ENCODE measurements around the gene NR2C1. TPM values are rescaled to one million over a fixed set of nuclear protein-coding genes. Genes with fewer than 3 reads are reported as not detected.
"Not testable (repeated sequence)": the region's sequence is repeated elsewhere in the genome, so short reads cannot be mapped to it uniquely, and the experiment has no call there.

The NR2C1 gene
- total RNA-seq, 1 donor from 2014 or later: 37.0 TPM

GRCh38 chr12:94994312-94994711 is 79.1 kb downstream of the NR2C1 start:
- intact Hi-C loops (cut with DNase I): no loop called here
- Histone ChIP-seq H3K9me3 (no peaks in the 10 kb centered on the region), H3K4me1 (no peaks in the 10 kb centered on the region), H3K27me3 (no peaks in the 10 kb centered on the region), H3K36me3 (peaks cover 39% of the 10 kb centered on the region), H3K4me3 (no peak overlapping the region), H3K27ac (no peak overlapping the region)
- ATAC-seq (no peak), DNase-seq (no peak)
- TF ChIP-seq CTCF (IDR thresholded peaks at IDR 0.05): no peak

- peaks cover 39% of the 10 kb centered on the region for H3K36me3 ChIP-seq
- DNase-seq; ATAC-seq; H3K4me1 ChIP-seq; intact Hi-C loops (cut with DNase I); H3K27me3 ChIP-seq; H3K4me3 ChIP-seq; H3K9me3 ChIP-seq; H3K27ac ChIP-seq: not testable (repeated sequence)
Observed at GRCh38 chr12:94993855-94994254, 79.6 kb downstream of the NR2C1 start.

- DNase-seq (no peak), ATAC-seq (no peak)
- TF ChIP-seq CTCF (IDR thresholded peaks at IDR 0.05): no peak
- peaks cover 30% of the 10 kb centered on the region for H3K36me3 ChIP-seq
- no peak overlapping the region for H3K4me3 ChIP-seq
- H3K27ac ChIP-seq: no peak overlapping the region
- intact Hi-C loops (cut with DNase I): no loop called here
- H3K9me3 ChIP-seq: no peaks in the 10 kb centered on the region
- no peaks in the 10 kb centered on the region for H3K27me3 ChIP-seq
- no peaks in the 10 kb centered on the region for H3K4me1 ChIP-seq
Observed at GRCh38 chr12:94990222-94990621, 83.2 kb downstream of the NR2C1 start.

- no peaks in the 10 kb centered on the region for H3K9me3 ChIP-seq
- intact Hi-C loops (cut with DNase I): no loop called here
- H3K27ac ChIP-seq: no peak overlapping the region
- H3K27me3 ChIP-seq: no peaks in the 10 kb centered on the region
- ATAC-seq (no peak), DNase-seq (no peak)
- no peaks in the 10 kb centered on the region for H3K4me1 ChIP-seq
- peaks cover 15% of the 10 kb centered on the region for H3K36me3 ChIP-seq
- no peak overlapping the region for H3K4me3 ChIP-seq
- TF ChIP-seq CTCF (IDR thresholded peaks at IDR 0.05): no peak
Observed at GRCh38 chr12:94988471-94988870, 84.9 kb downstream of the NR2C1 start.

- ATAC-seq (no peak), DNase-seq (no peak)
- TF ChIP-seq CTCF (IDR thresholded peaks at IDR 0.05): no peak
- Histone ChIP-seq H3K4me3 (no peak overlapping the region), H3K27ac (no peak overlapping the region), H3K9me3 (no peaks in the 10 kb centered on the region), H3K36me3 (peaks cover 9% of the 10 kb centered on the region), H3K27me3 (no peaks in the 10 kb centered on the region), H3K4me1 (no peaks in the 10 kb centered on the region)
- intact Hi-C loops (cut with DNase I): no loop called here
Observed at GRCh38 chr12:94987801-94988200, 85.6 kb downstream of the NR2C1 start.

- H3K27ac ChIP-seq: no peak overlapping the region
- intact Hi-C loops (cut with DNase I): no loop called here
- no peak overlapping the region for H3K4me3 ChIP-seq
- peaks cover 2% of the 10 kb centered on the region for H3K36me3 ChIP-seq
- DNase-seq (no peak), ATAC-seq (no peak)
- no peaks in the 10 kb centered on the region for H3K9me3 ChIP-seq
- H3K4me1 ChIP-seq: no peaks in the 10 kb centered on the region
- TF ChIP-seq CTCF (IDR thresholded peaks at IDR 0.05): no peak
- H3K27me3 ChIP-seq: no peaks in the 10 kb centered on the region
Observed at GRCh38 chr12:94987076-94987669, 86.2 kb downstream of the NR2C1 start.

- H3K4me3 ChIP-seq; intact Hi-C loops (cut with DNase I); H3K4me1 ChIP-seq; H3K27ac ChIP-seq; H3K36me3 ChIP-seq; DNase-seq; H3K27me3 ChIP-seq; ATAC-seq; H3K9me3 ChIP-seq: not testable (repeated sequence)
Observed at GRCh38 chr12:94985099-94985498, 88.3 kb downstream of the NR2C1 start.

Measured in upper lobe of right lung (tissue), 1 donor.